Measurements from ENCODE around the gene USE1. TPM values are rescaled to one million over a fixed set of nuclear protein-coding genes. Genes with fewer than 3 reads are reported as not detected.
A peak's percentile ranks its signal among the peaks of the same experiment; 100 is the strongest.

The USE1 gene
- total RNA-seq, 4 donors from 2014 or later, result 18.3 to 30.7 (median 24.5) TPM

DNA sequence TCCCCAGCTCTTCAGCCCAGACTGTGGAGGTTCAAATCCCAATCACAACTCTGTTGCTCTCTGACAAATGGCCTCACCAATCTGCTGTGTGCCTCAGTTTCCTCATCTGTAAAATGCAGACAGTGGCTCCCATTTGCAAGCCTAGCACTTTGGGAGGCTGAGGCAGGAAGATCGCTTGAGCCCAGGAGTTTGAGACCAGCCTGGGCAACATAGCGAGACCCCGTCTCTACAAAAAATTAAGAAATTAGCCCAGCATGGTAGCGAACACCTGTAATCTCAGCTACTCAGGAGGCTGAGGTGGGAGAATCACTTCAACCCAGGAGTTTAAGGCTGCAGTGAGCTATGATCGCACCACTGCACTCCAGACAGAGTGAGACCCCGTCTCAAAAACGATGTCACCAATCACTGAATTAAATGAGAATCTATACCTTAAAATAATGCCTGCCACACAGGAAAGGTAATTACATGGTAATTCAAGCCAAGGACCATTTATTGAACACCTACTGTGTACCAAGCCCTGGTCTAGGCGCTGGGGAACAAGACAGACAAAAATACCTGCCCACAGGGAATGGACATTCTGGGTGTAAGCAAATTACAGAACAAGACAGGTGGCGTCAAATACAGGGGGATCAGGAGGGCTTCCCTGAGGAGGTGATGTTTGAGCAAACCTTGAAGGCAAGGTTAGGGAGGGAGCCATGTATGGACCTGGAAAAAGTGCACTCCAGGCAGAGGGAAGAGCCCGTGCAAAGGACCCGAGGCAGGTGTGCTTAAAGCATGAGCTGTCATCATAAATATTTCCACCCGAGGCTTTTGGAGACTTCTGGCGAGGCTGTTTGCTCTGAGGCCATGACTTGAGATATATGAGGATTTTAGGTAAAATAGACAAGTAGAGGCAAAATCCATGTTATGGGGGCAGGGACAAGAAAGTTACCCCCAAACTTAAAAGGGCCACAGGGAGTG, 22.9 kb downstream of the USE1 start:
- intact Hi-C loops (cut with DNase I; ENCODE audit: low total_unique reads), result no loop called here
- in situ Hi-C loops (cut with MboI; ENCODE audit: low pct_ligation_motif_present in 1 of 4, low pct_unique_long_range_greater_than_20kb in 1 of 4, low sequenced_read_pairs in 3 of 4), result no loop called here
- DNase-seq, result no peak
- Histone ChIP-seq H3K36me3 (peaks cover 0 to under 1% (median 0%) of the 10 kb centered on the region in 4 donors), H3K4me1 (peaks cover 24 to 84% (median 61%) of the 10 kb centered on the region in 4 donors), H3K4me3 (no peak overlapping the region), H3K9me3 (no peaks in the 10 kb centered on the region), H3K27ac (peak overlapping the region in 2 of 4 donors; percentile 3 to 89), H3K27me3 (no peaks in the 10 kb centered on the region)
- TF ChIP-seq CTCF (IDR thresholded peaks at IDR 0.05), result no peak
- TF ChIP-seq POLR2A (IDR thresholded peaks at IDR 0.05), result no peak
- TF ChIP-seq EP300 (IDR thresholded peaks at IDR 0.05; ENCODE audit: low read depth), result no peak
- no peak for TF ChIP-seq POLR2AphosphoS5 (IDR thresholded peaks at IDR 0.05)
- WGBS, 2 donors (ENCODE audit: low coverage in 1 of 2), result 87 to 98% methylated on average over 8 to 13 of the region's 13 CpGs

GRCh38 chr19:17240062-17240752, 25.1 kb downstream of the USE1 start:
- H3K4me1 ChIP-seq, result peaks cover 21 to 80% (median 60%) of the 10 kb centered on the region in 4 donors
- TF ChIP-seq CTCF (IDR thresholded peaks at IDR 0.05) (no peak), POLR2AphosphoS5 (IDR thresholded peaks at IDR 0.05) (peak in 1 of 3 donors; percentile 7)
- 34 to 49% methylated on average over 16 to 24 of the region's 24 CpGs for WGBS, 2 donors (ENCODE audit: low coverage in 1 of 2)
- DNase-seq, result peak; percentile 58
- H3K27ac ChIP-seq, result peak overlapping the region; percentile 89 to 95 (median 94)
- intact Hi-C loops (cut with DNase I; ENCODE audit: low total_unique reads) (no loop called here), in situ Hi-C loops (cut with MboI; ENCODE audit: low pct_ligation_motif_present in 1 of 4, low pct_unique_long_range_greater_than_20kb in 1 of 4, low sequenced_read_pairs in 3 of 4) (no loop called here)
- no peaks in the 10 kb centered on the region for H3K27me3 ChIP-seq
- no peaks in the 10 kb centered on the region for H3K36me3 ChIP-seq
- H3K4me3 ChIP-seq, result peak overlapping the region in 2 of 4 donors; percentile 4 to 19
- H3K9me3 ChIP-seq, result no peaks in the 10 kb centered on the region

- Histone ChIP-seq H3K27me3 (no peaks in the 10 kb centered on the region), H3K4me1 (peaks cover 20 to 78% (median 55%) of the 10 kb centered on the region in 4 donors), H3K9me3 (no peaks in the 10 kb centered on the region), H3K36me3 (no peaks in the 10 kb centered on the region), H3K27ac (peak overlapping the region; percentile 89 to 95 (median 94)), H3K4me3 (peak overlapping the region in 2 of 4 donors; percentile 4 to 19)
- intact Hi-C loops (cut with DNase I; ENCODE audit: low total_unique reads), result no loop called here
- 91 to 100% methylated on average over 1 to 6 of the region's 6 CpGs for WGBS, 2 donors (ENCODE audit: low coverage in 1 of 2)
- in situ Hi-C loops (cut with MboI; ENCODE audit: low pct_ligation_motif_present in 1 of 4, low pct_unique_long_range_greater_than_20kb in 1 of 4, low sequenced_read_pairs in 3 of 4), result no loop called here
- no peak for TF ChIP-seq EP300 (IDR thresholded peaks at IDR 0.05; ENCODE audit: low read depth)
- no peak for DNase-seq
Observed at GRCh38 chr19:17240826-17241399, 25.8 kb downstream of the USE1 start.

DNA sequence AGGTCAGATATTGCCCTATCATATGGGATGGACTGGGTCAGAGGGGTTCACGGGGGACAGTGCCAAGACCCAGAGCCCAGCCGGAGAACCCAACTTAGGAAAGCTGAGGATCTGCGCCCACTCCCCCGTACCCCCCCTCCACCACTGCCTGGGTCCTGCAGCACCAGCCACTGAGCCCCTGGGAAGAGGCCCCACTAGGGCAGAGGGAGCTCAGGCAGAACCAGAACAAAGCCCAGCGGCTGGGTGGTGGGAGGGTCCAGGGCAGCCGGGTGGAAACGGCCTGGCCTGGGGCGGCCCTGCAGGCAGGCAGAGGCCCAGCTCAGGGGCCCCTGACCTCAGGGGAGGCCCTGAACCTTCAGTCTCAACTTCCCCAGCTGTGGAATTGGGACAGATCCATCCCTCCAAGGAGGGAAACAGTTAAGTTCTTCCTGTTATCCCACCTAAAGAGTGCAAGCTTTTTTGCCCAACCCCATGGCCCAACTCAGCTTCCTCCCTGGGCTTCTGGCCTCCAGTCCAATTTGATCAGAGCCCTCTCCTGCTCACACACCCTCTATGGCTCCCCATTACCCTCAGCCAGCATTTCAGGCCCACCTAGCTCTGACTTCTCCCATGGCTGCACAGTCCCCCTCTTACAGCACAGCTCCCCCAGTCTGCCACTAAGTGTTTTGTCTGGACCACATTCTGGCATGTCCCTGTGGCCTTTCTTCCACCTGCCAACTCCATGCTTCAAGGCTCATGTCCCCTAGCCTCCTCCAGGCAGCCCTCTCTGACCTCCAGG, 27.5 kb downstream of the USE1 start:
- 54% methylated on average over 4 of the region's 8 CpGs; no CpG with 5 or more reads in 1 of the 2 donors for WGBS, 2 donors (ENCODE audit: low coverage in 1 of 2)
- no peak for DNase-seq
- H3K9me3 ChIP-seq, result no peaks in the 10 kb centered on the region
- peak overlapping the region in 3 of 4 donors; percentile 63 to 95 (median 79) for H3K4me3 ChIP-seq
- peak overlapping the region; percentile 89 to 95 (median 94) for H3K27ac ChIP-seq
- peaks cover 22 to 75% (median 56%) of the 10 kb centered on the region in 4 donors for H3K4me1 ChIP-seq
- intact Hi-C loops (cut with DNase I; ENCODE audit: low total_unique reads), result no loop called here
- no peaks in the 10 kb centered on the region for H3K27me3 ChIP-seq
- no peaks in the 10 kb centered on the region for H3K36me3 ChIP-seq
- TF ChIP-seq CTCF (IDR thresholded peaks at IDR 0.05) (no peak), EP300 (IDR thresholded peaks at IDR 0.05; ENCODE audit: low read depth) (no peak), POLR2A (IDR thresholded peaks at IDR 0.05) (no peak)
- in situ Hi-C loops (cut with MboI; ENCODE audit: low pct_ligation_motif_present in 1 of 4, low pct_unique_long_range_greater_than_20kb in 1 of 4, low sequenced_read_pairs in 3 of 4), result no loop called here

All from transverse colon (tissue), 4 donors.